OCI-LY3 (cell line): ENCODE results near the gene ZNF366.

Experiments used
- H2AFZ ChIP-seq: fragments of 200-600, 300-600 bp; shearing (Covaris generic); 2 replicates; pipeline ENCODE4 v1.6.0; 2014; ENCODE audit warnings: antibody characterized with exemption, low read depth, low read length
- H3K27ac ChIP-seq: fragments of 200-600, 300-600 bp; sonication (generic); 2 replicates; pipeline ENCODE4 v1.5.1; 2014; ENCODE audit warnings: mild to moderate bottlenecking, low read length, moderate library complexity, mixed read lengths
- H3K27me3 ChIP-seq: fragments of 200-600, 300-600 bp; sonication (generic); 2 replicates; pipeline ENCODE4 v1.6.1; 2014; ENCODE audit warnings: low read depth, low read length, mixed read lengths
- H3K36me3 ChIP-seq: fragments of 200-600, 300-600 bp; sonication (generic); replicated peaks from 2 replicates; pipeline ENCODE3; 2014; ENCODE audit warnings: low read depth, low read length, mixed read lengths
- H3K4me1 ChIP-seq: fragments of 300-600, 200-600 bp; sonication (generic); 2 replicates; pipeline ENCODE4 v1.6.1; 2014; ENCODE audit warnings: low read length, mixed read lengths
- H3K4me2 ChIP-seq: fragments of 200-600, 300-600 bp; sonication (generic); 2 replicates; pipeline ENCODE4 v1.6.1; 2014; ENCODE audit warnings: low read length, mixed read lengths
- H3K4me3 ChIP-seq: fragments of 300-600, 200-600 bp; sonication (generic); 2 replicates; pipeline ENCODE4 v1.5.1; 2014; ENCODE audit warnings: antibody characterized with exemption, mild to moderate bottlenecking, low read length, moderate library complexity
- H3K79me2 ChIP-seq: fragments of 300-600, 200-600 bp; shearing (Covaris generic); 2 replicates; pipeline ENCODE4 v1.6.1; 2014; ENCODE audit warnings: mild to moderate bottlenecking, low read length, mixed read lengths
- H3K9ac ChIP-seq: fragments of 300-600, 200-600 bp; shearing (Covaris generic); 2 replicates; pipeline ENCODE4 v1.6.0; 2014; ENCODE audit warnings: mild to moderate bottlenecking, low read length, moderate library complexity
- H3K9me3 ChIP-seq: fragments of 200-600, 300-600 bp; shearing (Covaris generic); 2 replicates; pipeline ENCODE4 v1.6.1; 2014; ENCODE audit warnings: low read length, mixed read lengths; ENCODE audit not compliant: insufficient read depth
- H4K20me1 ChIP-seq: fragments of 200-600, 300-600 bp; sonication (generic); 2 replicates; pipeline ENCODE4 v1.6.1; 2016; ENCODE audit warnings: low read length, mixed read lengths; ENCODE audit not compliant: insufficient read depth
- CTCF ChIP-seq: fragments of 200-600, 300-600 bp; sonication (generic); IDR thresholded peaks from 2 replicates; pipeline ENCODE4 v1.5.1; 2014; ENCODE audit warnings: antibody characterized with exemption, low read length, low read depth
- EZH2phosphoT487 ChIP-seq: fragments of 200-600 bp; shearing (Covaris generic); IDR thresholded peaks from 2 replicates; pipeline ENCODE4 v1.6.1; 2018; ENCODE audit warnings: antibody characterized with exemption, mixed run types, low read depth

Gene ZNF366

GRCh38 chr5:72552041-72552557 lies 44.9 kb upstream of the ZNF366 start:
- Histone ChIP-seq H3K79me2 (no peaks in the 10 kb centered on the region), H3K9ac (no peak overlapping the region), H4K20me1 (no peaks in the 10 kb centered on the region), H3K4me2 (no peak overlapping the region), H3K27me3 (no peaks in the 10 kb centered on the region), H3K4me1 (peaks cover 16% of the 10 kb centered on the region), H2AFZ (no peak overlapping the region), H3K27ac (no peak overlapping the region), H3K9me3 (no peaks in the 10 kb centered on the region), H3K4me3 (no peak overlapping the region), H3K36me3 (no peaks in the 10 kb centered on the region)
- TF ChIP-seq EZH2phosphoT487 (no peak), CTCF (no peak)

- Histone ChIP-seq H3K27me3 (no peaks in the 10 kb centered on the region), H3K4me2 (no peak overlapping the region), H3K9ac (no peak overlapping the region), H2AFZ (no peak overlapping the region), H3K27ac (no peak overlapping the region), H3K4me1 (peaks cover 7% of the 10 kb centered on the region), H3K4me3 (no peak overlapping the region), H3K79me2 (no peaks in the 10 kb centered on the region), H3K9me3 (no peaks in the 10 kb centered on the region), H3K36me3 (no peaks in the 10 kb centered on the region), H4K20me1 (no peaks in the 10 kb centered on the region)
- TF ChIP-seq EZH2phosphoT487 (no peak), CTCF (no peak)
Observed at GRCh38 chr5:72550595-72550994, 43.4 kb upstream of the ZNF366 start.

GRCh38 chr5:72543811-72544210 lies 36.6 kb upstream of the ZNF366 start:
- Histone ChIP-seq H3K4me2 (no peak overlapping the region), H3K4me3 (no peak overlapping the region), H4K20me1 (no peaks in the 10 kb centered on the region), H3K9me3 (no peaks in the 10 kb centered on the region), H3K27ac (no peak overlapping the region), H3K4me1 (no peaks in the 10 kb centered on the region), H3K79me2 (no peaks in the 10 kb centered on the region), H2AFZ (no peak overlapping the region), H3K36me3 (no peaks in the 10 kb centered on the region), H3K9ac (no peak overlapping the region), H3K27me3 (no peaks in the 10 kb centered on the region)
- TF ChIP-seq EZH2phosphoT487 = no peak
- no peak for TF ChIP-seq CTCF

GRCh38 chr5:72543365-72543764 lies 36.2 kb upstream of the ZNF366 start:
- H3K27ac ChIP-seq = no peak overlapping the region
- H3K36me3 ChIP-seq = no peaks in the 10 kb centered on the region
- peaks cover 2% of the 10 kb centered on the region; the same call in 1 of the 2 replicates for H3K27me3 ChIP-seq
- TF ChIP-seq EZH2phosphoT487 (no peak), CTCF (no peak)
- H4K20me1 ChIP-seq = no peaks in the 10 kb centered on the region
- no peak overlapping the region for H3K9ac ChIP-seq
- no peak overlapping the region for H3K4me3 ChIP-seq
- H3K4me1 ChIP-seq = no peaks in the 10 kb centered on the region
- H3K9me3 ChIP-seq = no peaks in the 10 kb centered on the region
- no peak overlapping the region for H3K4me2 ChIP-seq
- no peak overlapping the region for H2AFZ ChIP-seq
- H3K79me2 ChIP-seq = no peaks in the 10 kb centered on the region
